Fibroblast of lung (primary cell): ENCODE measurements around the gene NRGN.

ENCODE experiments used
- EZH2 ChIP-seq: IDR thresholded peaks from 2 replicates; pipeline ENCODE4 v1.5.1; 2012; ENCODE audit warnings: low read length, control low read depth, mild to moderate bottlenecking; ENCODE audit errors: missing control alignments
- TF ChIP-seq, protein P1 (sequence below), 2 donors: IDR thresholded peaks in 1 of 2; conservative IDR thresholded peaks in 1 of 2; 1 replicate in 1 of 2; 2 replicates in 1 of 2; pipeline ENCODE4 v1.5.1; 2011 to 2012; ENCODE audit warnings: low read length in 2 of 2, control low read depth in 1 of 2, inconsistent platforms in 1 of 2, low read depth in 1 of 2, mild to moderate bottlenecking in 1 of 2

DNA sequence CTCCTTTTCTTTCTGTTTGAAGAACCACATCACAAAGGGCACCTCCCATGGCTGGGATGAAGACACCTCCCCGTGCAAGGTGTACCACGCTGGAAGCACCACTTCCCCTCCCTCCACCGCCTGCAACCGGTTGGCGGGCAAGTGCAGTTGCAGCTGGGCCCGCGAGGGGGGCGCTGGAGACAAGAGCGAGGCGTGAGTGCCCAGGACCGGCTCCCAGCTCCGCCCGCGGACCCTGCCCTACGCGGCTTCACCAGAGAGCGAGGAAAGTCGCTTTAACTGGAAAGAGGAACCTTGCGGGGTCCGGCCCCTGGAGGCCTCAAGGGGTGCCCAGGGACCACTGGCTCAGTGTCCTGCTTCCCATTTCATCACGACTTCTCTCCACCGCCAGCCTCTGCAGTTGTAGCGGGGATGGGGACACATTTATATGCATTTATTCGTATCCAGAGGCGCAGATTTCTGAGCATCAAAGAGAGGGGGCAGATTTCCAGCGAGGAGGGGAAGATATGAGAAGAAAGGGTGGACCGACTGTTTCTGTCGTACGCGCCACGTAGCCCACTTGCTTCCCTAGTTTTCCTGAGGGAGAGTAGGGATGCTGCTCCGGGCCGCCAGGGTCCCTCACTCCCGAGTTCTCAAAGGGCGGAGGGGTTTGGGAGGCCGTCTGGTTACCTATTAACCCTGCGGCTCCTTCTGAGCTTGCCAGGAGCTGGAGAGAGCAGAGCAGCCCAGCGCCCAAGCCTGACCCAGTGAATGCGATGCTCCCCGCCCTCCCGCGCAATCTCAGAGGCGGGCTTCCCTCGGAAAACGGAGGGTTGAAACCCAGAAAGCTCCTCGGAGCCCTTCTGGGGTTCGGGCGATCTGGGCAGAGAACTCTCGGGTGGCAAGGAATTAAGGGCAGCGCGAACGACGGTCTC, 18.9 kb downstream of the NRGN start:
- no peak for TF ChIP-seq EZH2
- TF ChIP-seq, protein P1, sequence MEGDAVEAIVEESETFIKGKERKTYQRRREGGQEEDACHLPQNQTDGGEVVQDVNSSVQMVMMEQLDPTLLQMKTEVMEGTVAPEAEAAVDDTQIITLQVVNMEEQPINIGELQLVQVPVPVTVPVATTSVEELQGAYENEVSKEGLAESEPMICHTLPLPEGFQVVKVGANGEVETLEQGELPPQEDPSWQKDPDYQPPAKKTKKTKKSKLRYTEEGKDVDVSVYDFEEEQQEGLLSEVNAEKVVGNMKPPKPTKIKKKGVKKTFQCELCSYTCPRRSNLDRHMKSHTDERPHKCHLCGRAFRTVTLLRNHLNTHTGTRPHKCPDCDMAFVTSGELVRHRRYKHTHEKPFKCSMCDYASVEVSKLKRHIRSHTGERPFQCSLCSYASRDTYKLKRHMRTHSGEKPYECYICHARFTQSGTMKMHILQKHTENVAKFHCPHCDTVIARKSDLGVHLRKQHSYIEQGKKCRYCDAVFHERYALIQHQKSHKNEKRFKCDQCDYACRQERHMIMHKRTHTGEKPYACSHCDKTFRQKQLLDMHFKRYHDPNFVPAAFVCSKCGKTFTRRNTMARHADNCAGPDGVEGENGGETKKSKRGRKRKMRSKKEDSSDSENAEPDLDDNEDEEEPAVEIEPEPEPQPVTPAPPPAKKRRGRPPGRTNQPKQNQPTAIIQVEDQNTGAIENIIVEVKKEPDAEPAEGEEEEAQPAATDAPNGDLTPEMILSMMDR (conservative IDR thresholded peaks at IDR 0.05 in 1 of 2, IDR thresholded peaks at IDR 0.05 in 1 of 2; ENCODE audit: low read depth in 1 of 2, low read length in 2 of 2): peak; percentile 62 to 67
